GM21576 (cell line): Measurements from ENCODE around the gene RUNX2.
A peak's percentile ranks its signal among the peaks of the same experiment; 100 is the strongest.

Source experiments
- ATAC-seq: cut with Tn5 transposase; IDR thresholded peaks from one replicate; pipeline ENCODE4 v1.9.1; 2021; ENCODE audit warnings: mild to moderate bottlenecking, moderate library complexity; ENCODE audit not compliant: unreplicated experiment

RUNX2 gene

DNA sequence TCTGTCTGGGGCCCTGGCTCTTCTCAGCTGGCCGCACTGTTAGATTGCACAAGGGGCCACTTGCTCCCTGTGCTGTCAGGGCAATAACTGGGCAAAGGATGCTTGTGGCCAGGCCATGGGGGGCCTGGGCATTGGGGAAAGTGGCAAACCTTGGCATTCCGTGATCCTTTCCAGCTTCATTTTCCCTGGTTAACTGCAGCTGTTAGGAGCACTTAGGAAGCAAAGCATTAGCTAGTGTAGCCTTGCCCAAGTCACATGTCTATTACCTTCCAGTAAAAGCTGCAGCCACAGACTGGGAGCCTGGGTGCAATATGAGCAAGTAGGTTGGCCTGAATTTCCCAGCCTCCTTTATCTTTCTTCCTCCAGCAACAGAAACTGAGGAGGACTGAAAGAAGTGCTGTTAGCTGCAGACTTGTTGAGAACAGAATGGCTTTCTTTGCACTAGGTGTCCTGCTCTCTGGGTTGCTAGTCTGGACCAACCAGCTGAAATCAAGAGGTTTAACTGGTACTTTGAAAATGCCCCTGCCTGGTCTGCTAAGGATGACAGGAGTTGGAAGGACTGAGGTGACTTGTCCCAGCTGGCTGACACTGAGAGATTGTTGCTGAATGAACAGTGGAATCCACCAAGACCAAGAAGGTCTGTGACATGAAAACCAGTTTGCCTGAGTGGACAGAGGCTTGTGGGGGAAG is 361.9 kb downstream of the RUNX2 start:
- ATAC-seq: no peak

DNA sequence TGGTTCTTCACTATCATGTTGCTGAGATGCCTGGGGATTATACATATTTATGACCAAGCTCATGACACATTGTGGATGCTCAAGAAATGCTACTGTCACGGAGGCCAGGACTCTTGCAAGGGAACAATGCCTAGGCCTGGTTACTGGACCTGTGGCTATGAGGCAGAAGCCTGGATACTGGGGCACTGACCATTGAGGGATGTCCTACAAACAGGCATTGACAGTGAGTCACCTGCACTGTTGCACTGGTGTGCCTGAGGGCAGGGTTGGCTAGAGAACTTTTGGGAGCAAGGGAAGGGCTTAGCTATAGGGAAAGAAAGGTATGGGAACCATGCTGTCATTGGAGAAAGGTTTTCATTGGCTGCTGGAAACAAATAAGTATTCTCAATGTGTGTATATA is 362.7 kb downstream of the RUNX2 start:
- no peak for ATAC-seq

DNA sequence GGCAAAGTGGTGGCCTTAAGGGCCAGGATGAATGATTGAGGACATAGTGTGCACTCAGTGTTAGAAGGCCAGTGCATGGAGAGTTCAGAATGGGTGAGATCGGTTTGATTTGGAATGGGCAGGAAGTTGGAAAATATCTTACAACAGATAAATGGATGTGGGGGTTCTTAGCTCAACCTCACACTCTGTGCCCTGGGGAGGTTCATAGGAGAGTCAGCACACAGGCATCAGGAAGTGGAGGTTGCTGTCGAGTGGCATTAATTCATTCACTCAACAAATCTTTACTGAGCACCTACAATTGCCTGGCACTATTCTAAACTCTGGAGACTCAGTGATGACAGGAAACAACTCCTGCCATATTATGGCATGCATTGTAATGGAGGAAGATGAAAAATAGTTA is 363.3 kb downstream of the RUNX2 start:
- ATAC-seq: no peak

DNA sequence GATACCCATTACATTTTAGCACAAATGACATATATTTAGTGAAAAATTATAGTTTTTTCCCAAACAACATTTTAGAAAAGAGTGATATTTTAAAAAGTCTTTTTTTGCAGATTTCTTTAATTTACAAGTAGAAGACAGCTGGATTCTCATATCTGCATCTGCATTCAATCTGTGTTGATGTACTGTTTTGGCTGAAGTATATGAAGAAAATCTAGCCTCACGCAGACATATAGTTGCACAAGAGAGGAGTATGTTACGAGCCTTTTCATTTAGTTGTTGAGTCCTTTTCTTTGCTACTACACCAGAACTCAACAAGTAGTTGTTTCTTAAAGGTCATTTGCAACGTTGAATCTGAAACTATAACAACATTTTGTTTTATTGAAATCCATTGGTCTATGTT is 363.9 kb downstream of the RUNX2 start:
- ATAC-seq: no peak

DNA sequence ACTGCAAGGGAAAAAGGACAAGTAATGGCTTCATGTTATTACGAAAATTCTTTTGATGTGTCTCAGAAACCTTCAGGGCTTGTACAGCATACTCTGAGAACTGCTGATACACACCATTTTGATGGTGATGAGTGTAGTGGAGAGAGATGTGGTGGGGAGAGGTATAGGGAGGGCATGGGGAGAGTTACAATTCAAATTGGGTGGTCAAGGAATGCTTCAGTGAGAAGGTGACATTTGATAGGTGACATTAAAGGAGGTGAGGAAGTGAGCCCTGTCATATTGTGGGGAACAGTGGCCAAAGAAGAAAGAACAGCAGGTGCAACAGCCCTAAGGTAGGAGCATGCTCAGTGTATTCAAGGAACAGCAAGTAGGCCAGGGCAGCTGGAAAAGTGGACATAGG is 368.6 kb downstream of the RUNX2 start:
- no peak for ATAC-seq

DNA sequence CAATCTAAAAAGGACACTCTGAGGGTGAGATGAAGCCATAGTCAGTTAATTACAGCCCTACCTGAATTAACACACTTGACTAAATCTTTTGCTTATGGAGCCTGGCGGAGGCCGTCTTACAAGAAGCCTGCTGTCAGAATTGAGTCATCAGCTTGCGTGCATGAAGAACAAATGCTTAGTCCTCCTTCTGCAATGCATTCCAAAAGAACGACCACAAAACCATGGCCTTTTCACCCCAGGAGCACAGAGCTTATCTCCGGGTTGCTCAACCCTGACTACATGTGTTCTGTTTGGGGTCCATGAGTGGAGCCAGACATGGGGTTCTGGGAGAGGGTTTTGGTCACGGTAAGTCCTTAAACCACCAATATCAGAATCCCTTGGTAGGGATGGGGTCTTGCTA is 369.5 kb downstream of the RUNX2 start:
- ATAC-seq: peak; percentile 46

DNA sequence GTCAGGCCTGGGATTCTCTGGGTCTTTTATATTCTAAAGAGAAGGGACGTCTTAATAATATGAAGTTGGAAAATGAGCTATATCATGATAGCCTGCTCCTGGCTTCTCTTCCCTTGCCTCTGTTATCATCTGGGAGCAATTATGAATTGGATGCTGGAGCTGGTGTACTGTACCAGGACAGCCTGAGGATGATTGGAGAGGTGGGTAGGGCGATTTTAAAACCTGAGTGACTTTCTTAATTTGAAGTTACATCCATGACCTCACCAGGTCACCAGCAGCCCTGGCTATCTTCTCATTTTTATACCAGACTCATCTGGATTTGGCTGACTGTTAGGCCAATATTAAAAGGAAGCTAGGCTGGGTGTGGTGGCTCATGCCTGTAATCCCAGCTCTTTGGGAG is 369.9 kb downstream of the RUNX2 start:
- no peak for ATAC-seq

DNA sequence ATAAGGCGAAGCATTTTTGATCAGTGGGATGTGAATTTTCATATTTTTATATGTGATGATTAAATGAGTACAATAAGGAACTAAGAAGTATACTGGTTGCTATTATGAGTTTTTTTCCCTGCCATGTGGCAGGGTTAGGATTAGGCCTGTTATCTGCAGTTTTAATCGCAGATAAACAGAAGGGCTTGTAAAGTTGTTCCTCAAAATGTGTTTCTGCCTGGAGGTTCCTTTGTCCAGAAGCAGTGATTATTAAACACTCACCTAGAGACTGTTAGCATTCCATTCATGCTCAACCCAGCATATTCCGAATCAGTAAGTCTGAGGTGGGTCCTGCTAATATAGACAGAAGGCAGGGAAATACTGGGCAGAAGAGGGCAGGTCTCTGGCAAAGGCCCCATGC is 371.5 kb downstream of the RUNX2 start:
- no peak for ATAC-seq

DNA sequence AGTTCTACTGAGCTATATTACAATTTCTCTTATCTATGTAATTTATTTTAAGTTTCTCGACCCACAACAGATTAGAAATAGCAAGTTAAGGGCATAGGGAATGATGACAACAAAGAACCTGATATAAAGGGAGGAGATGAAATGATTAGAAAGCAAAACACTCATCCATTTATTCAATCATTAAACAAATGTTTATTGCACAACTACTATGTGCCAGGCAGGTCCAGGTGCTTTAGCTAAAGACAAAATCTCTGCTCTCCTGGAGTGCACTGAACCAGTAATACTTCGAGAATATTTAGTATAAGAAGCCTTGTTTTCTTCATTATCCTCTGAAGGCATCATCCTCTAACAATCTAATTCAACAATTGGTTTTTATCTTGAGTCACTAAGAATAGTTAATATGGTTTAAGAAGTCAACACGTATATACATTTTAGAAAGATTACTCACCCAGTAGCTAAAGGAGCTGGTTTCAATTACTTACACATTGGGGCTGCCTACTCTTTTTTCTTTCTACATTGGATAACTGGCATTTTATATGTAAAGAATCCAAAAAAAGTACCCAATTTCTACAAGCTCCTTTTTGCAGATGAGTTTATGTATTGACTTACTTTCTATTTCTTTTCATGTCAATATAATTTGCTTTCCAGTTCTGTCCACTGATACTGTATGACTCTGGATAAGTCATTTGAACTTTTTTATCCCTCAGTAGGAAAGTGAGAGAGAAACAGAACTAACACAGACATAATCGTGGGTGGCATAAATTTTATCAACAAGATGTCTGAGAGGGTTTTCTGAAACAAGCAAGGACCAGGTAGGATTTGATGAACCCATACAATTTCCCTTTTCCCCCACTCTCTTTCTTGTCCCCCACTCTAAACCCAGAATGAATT is 375.0 kb downstream of the RUNX2 start:
- no peak for ATAC-seq

DNA sequence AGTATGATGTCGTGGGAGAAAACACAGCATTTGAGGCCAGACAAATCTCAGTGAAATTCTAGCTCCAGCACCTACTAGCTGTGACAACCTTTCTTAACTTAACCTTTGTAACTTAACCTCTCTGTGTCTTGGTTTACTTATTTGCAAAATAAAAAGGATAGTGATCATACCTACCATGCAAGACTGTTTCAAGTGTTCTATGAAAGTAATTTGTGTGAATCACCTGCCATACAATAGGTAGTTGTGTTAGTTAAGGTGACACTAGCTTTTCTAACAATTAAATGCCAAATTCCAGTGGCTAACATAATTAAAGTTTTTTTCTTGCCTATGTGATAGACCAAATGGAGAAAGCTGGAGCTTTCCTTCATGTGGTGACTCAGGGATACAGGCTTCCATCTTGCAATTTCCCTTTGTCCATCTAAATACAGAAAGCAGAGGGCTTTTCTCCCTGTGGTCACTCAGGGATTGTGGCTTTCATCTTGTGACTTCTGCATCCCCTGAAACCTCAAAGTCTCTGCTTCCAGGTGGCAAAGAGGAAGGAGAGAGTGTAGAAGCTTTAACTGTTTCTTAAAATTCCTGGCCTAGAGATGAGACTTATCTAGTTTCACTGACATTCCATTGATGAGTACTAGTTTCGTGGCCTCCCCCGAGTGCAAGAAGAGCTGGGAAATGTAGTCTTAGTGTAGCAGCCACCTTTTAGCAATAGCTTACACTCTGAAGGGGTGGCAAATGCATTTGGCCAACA is 376.1 kb downstream of the RUNX2 start:
- ATAC-seq: no peak

DNA sequence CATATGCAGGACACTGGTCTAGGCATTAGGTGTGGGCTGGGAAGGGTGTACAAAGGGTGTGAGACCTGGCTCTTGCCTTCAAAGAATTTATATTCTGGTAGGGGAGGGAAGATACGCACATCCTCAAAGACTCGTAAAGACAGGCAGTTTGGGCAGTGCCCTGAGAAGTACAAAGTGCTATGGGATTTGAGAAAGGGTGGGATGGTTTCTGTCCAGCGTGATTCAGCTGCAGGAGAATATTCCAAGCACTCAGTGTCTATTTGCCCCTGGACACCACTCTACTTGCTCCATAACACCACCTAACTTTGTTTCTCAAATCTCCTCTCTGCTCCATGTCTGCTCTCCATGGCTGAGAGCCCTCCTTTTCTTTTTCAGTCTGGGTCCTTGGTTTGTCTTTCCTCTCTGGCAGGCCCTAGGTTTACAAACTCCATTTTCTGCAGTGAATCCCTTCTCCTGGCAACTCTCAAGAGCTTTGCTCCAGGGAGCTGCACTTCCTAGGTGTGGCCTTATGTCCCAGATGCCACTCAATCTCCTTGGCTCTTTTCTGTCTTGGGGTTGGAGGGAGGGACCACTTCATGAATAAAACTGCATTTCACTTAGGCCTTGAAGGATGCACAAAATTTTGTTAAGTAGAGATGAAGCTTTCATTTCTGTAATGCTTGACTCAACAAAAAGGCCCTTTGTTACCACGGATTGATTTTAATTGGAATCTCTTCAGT is 377.2 kb downstream of the RUNX2 start:
- ATAC-seq: no peak

DNA sequence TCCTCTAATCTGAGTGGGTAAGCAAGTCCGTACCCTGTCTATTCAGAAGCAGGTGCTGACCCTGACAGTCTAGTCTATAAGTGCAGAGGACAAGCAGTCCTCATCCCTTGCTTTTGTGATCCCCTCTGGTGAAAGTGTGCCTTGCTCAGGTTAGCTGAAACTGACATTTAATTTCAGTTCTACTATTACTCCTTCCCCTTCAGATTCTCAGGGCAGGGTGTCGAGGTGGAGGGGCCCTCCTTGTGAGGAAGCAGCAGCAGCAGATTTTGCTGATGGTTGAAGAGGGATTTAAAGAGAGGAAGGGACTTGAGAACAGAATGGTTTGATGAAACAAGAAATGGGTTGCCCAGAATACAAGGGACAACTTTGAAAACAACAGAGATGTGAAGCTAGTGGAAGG is 378.2 kb downstream of the RUNX2 start:
- no peak for ATAC-seq

DNA sequence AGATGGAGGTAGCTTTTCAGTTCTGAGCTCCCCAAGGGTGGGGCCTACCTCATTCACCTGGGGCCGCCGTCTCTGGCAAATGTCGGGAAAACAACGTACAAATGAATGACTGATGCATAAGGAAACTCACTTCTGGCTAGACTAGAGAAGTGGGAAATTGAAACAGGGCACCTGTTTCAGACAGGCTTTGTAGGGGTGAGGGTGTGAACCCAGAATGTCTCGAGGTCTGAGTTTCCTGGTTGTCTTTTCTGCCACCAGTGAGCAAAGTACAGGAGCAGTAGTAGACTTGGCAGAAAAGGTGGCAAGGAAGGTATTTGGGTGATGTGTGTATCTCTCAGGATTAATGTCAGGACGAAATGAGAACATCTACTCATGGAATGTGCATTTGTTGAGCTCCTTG is 379.0 kb downstream of the RUNX2 start:
- ATAC-seq: no peak

DNA sequence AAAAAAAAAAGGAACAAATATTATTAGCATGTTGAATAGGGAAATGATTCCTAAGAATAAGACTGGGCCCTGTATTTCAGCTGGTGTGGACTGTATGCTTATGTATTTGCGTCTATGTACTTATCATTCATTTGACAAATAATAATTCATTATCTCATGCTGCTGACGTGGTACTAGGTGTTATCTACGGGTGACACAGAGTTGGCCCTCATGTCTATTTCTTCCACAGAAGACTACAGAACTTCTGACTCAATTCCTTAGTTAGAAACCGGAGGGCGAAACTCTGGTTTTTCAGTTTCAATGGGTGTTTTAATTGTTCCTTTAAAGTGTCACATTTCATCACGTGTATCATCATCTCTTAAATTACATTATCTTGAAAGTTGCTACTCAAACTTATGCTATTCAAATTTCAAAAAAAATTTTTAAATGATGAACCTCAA is 381.7 kb downstream of the RUNX2 start:
- peak; percentile 68 for ATAC-seq

DNA sequence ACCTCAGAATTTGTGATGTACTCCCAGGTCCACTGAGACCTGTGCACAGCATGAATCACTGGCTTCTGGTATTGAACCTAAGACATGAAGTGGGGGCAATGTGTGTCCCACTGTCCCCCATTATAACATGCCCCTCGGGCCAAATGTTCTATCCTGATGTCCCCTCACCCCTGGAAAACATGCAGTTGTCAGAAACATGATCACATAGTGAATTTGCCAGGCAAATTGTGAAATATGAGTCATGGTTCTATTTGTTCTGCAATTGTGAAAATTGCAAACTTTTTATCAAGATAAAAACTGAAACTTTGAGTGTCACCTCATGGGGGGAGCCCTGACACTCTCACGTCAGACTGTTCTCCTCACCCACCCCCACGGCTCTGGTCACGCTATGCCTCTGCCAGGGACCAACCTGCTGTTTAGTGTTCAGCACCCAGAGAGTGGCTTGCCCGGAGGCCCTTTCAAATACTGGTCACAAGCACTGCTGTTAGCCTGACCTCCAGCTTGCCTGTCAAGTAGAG is 382.2 kb downstream of the RUNX2 start:
- ATAC-seq: peak; percentile 71

DNA sequence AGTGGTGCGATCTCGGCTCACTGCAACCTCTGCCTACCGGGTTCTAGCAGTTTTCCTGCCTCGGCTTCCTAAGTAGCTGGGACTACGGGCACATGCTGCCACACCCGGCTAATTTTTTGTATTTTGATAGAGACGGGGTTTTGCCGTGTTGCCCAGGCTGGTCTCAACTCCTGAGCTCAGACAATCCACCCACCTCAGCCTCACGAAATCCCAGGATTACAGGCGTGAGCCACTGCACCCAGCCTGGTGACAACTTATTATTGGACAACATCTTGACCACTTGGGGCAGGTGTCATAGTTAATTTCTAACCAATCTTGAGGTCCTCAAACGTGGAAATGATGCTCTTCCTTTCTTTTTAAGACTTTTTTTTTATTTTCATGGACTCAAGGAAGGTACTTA is 383.9 kb downstream of the RUNX2 start:
- no peak for ATAC-seq

DNA sequence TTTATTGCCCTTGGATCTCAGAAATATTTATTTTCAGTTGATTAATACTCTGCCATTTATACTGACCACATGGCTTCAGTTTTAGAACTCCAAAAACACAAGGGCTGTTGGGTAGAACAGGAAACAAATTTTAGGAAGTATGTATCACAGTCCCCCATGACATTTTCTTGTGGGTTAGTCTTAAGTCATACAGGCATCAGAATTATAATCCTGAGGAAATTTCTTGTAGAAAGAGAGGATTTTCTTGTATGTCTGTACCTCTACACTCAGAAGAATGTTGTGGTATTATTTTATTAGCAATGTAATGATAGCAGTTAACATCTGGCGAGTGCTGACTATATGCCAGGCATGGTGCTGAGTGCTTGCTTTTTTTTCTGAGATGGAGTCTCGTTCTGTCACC is 384.7 kb downstream of the RUNX2 start:
- no peak for ATAC-seq
